NCI-H128 (cell line): Measurements from ENCODE around the gene SRI.
"Not testable (repeated sequence)": the region's sequence is repeated elsewhere in the genome, so short reads cannot be mapped to it uniquely, and the experiment has no call there.

Source experiments
- DNase-seq: peaks from one replicate; lab custom pipeline; 2025; ENCODE audit not compliant: unreplicated experiment; lab: John Stamatoyannopoulos, UW

The SRI gene

DNA sequence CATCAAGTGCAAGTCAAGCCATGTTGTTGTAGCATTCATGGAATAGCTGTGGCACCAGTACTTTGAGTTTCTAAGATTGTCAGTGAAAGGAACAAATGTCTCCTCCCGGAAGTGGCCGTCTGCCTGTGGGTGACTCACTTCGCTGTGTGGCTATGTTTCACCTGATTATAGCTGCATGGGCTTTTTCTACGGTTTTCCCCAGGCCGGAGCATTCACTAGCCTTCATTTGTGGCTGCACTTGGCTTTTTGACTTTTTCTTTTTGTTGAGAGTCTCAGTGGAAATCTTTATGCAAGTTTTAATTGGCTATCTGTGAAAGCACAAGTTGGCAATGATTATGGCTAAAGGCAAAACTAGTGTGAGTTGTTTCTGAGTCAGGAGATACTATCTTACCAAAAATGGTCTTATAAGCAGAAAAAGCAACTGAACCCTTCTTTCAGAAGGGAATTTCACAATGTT lies 35.0 kb downstream of the SRI start:
- DNase-seq: no peak

GRCh38 chr7:88183051-88183450 lies 36.8 kb downstream of the SRI start:
- DNase-seq: no peak

GRCh38 chr7:88176190-88176589 lies 43.6 kb downstream of the SRI start:
- no peak for DNase-seq

GRCh38 chr7:88172842-88173241 lies 47.0 kb downstream of the SRI start:
- DNase-seq: no peak

DNA sequence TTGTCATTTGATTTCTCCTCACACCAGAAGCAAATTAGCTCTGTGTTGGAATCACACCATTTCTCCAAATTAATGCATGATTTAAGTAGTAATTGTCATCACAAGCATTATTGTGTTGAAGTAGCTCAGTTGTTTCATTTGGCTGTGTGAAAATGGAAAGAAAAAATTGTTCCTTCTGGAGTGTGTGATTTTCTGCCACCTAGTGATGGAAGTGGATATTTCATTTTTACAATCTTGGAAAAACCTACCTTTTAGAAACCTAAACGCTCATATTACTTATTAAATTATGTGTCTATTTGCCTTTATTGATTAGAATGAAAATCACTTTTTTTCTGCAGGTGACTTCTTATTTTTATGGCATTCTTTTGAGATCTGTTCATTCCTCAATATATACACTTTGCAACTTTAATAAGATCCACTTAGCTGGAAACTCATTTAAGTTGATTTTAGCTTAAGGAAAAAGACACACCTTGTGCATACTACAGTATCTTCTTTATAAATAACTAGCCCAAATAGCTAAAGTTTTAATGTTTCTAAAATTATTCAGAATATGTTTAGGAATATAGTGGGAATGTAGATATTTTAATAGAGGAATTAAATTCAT lies 50.0 kb downstream of the SRI start:
- DNase-seq: peak; percentile 3

DNA sequence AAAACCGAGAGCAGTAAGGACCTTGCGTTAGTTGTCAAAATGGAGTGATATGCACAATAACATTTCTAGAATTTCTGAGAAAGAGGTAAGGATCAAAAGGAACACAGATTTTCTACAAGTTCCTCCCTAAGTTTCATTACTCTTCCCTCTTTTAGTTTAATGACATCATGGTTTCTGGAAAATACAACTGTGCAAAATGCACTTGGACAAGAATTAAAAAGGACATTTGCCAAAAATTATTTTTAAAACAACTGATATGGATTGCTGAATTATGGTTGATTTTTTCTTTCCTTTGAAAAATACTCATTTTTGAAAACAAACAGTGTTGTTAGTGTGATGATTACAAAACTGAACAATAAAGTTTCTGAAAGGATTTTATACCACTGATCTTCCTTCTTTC lies 52.1 kb downstream of the SRI start:
- no peak for DNase-seq

- DNase-seq: no peak
Measured at GRCh38 chr7:88167223-88167622, 52.6 kb downstream of the SRI start.

- DNase-seq: no peak
Measured at GRCh38 chr7:88165697-88166096, 54.1 kb downstream of the SRI start.

GRCh38 chr7:88159741-88160140 lies 60.1 kb downstream of the SRI start:
- not testable (repeated sequence) for DNase-seq

DNA sequence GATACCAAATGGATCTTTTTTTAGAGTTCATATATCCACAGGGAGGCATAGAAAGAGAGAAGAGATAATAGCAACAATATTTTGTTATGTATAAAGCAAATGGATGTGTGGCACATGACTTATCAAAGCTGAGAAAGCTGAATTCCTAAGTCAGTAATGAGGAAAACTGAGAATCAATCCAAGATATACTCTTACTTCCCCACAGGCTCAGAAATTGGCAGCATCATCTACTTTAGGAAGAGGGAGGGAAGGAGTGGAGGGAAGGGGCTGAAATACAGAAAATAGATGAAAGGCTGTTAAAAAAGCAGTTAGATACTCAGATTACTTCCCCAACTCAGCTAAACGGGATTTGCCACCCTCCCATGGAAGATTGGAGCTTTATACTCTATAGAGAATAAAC lies 63.5 kb downstream of the SRI start:
- DNase-seq: no peak

- DNase-seq: no peak
Measured at GRCh38 chr7:88155756-88156155, 64.1 kb downstream of the SRI start.
